Aorta (tissue), 5 donors: ENCODE measurements around the gene SLCO1B1. TPM values are rescaled to one million over a fixed set of nuclear protein-coding genes. Genes with fewer than 3 reads are reported as not detected.
"Not testable (repeated sequence)": the region's sequence is repeated elsewhere in the genome, so short reads cannot be mapped to it uniquely, and the experiment has no call there.

Source experiments
- ATAC-seq: fragments of 200-7000 bp; cut with Tn5 transposase; one replicate; pipeline ENCODE4 v1.9.1; 2022; ENCODE audit warnings: moderate library complexity; ENCODE audit not compliant: low FRiP score
- DNase-seq, 2 donors: peaks; one replicate each; pipeline ENCODE4 v3.0.0-alpha.2; 2020
- H3K27ac ChIP-seq, 2 donors: one replicate each; pipeline ENCODE4 v1.5.1; 2013; ENCODE audit warnings: low read length in 2 of 2, mild to moderate bottlenecking in 2 of 2, moderate library complexity in 2 of 2, control low read depth in 1 of 2, inconsistent platforms in 1 of 2, low read depth in 1 of 2
- H3K27me3 ChIP-seq, 2 donors: one replicate each; pipeline ENCODE4 v1.6.1; 2013; ENCODE audit warnings: control low read depth in 1 of 2, low read length in 1 of 2, mild to moderate bottlenecking in 1 of 2, moderate library complexity in 1 of 2; ENCODE audit not compliant: insufficient read depth in 2 of 2, control insufficient read depth in 1 of 2
- H3K36me3 ChIP-seq, 2 donors: one replicate each; pipeline ENCODE4 v1.6.1; 2013; ENCODE audit warnings: control low read depth in 1 of 2, low read length in 1 of 2, mild to moderate bottlenecking in 1 of 2; ENCODE audit not compliant: insufficient read depth in 2 of 2, control insufficient read depth in 1 of 2
- H3K4me1 ChIP-seq, 2 donors: one replicate each; pipeline ENCODE4 v1.6.1; 2013; ENCODE audit warnings: low read length in 2 of 2, control low read depth in 1 of 2, mild to moderate bottlenecking in 1 of 2, moderate library complexity in 1 of 2; ENCODE audit not compliant: insufficient read depth in 2 of 2, control insufficient read depth in 1 of 2
- H3K4me3 ChIP-seq, 2 donors: one replicate each; pipeline ENCODE4 v1.5.1; 2013; ENCODE audit warnings: low read length in 2 of 2, control low read depth in 1 of 2, mild to moderate bottlenecking in 1 of 2
- H3K9me3 ChIP-seq: one replicate; pipeline ENCODE4 v1.6.1; 2013; ENCODE audit warnings: mild to moderate bottlenecking, low read length; ENCODE audit not compliant: control insufficient read depth
- WGBS, 2 donors: extraction: QIAGEN DNeasy Blood & Tissue Kit; methylation state at CpG; one replicate each; pipeline ENCODE4 v1.1.7; 2013; 5-methylcytosine and 5-hydroxymethylcytosine counted together
- intact Hi-C, 2 donors: fragments of 100-400 bp; cut with DNase I; formaldehyde crosslinking; loops; one replicate each; pipeline versions ENCODE4 v1.14.2 to v1.15.0; 2022
- long read RNA-seq, 2 donors: library from polyadenylated mRNA; unstranded; transcript quantifications; one replicate each; pipeline ENCODE4 v2.0.0, GENCODE V29; 2020 to 2021
- polyA plus RNA-seq, 2 donors: library from polyadenylated mRNA; stranded (reverse); fragments of 200-250 nt; gene quantifications; one replicate each; pipeline ENCODE4 v1.2.3, GENCODE V29; 2013
- total RNA-seq, 2 donors: library from RNA; stranded (reverse); fragmentation: NEBNext Ultra II Directional; extraction: Animal tissue kit (Norgen Biotek cat#: 25700); gene quantifications; one replicate each; pipeline ENCODE4 v1.2.1, GENCODE V29; 2021
- donor health status: healthy with polysubstance abuse.
- donor health status: Bipolar disorder and iron deficiency.
- donor health status: DM: no; HTN: no; CAD: no.
- donor health status: DM: no; HTN: no; CAD: no.
- donor health status: DM: yes; HTN: yes; CAD: no.

SLCO1B1 gene, protein sequence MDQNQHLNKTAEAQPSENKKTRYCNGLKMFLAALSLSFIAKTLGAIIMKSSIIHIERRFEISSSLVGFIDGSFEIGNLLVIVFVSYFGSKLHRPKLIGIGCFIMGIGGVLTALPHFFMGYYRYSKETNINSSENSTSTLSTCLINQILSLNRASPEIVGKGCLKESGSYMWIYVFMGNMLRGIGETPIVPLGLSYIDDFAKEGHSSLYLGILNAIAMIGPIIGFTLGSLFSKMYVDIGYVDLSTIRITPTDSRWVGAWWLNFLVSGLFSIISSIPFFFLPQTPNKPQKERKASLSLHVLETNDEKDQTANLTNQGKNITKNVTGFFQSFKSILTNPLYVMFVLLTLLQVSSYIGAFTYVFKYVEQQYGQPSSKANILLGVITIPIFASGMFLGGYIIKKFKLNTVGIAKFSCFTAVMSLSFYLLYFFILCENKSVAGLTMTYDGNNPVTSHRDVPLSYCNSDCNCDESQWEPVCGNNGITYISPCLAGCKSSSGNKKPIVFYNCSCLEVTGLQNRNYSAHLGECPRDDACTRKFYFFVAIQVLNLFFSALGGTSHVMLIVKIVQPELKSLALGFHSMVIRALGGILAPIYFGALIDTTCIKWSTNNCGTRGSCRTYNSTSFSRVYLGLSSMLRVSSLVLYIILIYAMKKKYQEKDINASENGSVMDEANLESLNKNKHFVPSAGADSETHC
- total RNA-seq (not detected), polyA plus RNA-seq (not detected)
- long read RNA-seq, donor 1 = 0 reads
- long read RNA-seq, donor 2 = 0 reads

DNA sequence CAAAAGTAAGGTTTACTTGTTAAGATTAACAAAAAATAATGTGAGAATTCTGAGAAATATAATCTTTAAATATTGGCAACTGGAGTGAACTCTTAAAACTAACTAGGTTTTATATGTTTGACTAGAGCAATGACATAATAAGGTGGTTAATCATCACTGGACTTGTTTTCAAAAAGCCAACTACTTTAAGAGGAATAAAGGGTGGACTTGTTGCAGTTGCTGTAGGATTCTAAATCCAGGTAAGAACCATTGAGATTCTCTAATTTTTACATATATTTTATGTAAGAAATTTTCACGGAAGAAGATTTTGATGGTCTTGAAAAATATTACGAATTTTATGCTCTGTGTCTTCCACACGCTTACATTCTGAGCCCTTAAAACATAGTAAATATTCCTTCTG is at the start of gene SLCO1B1:
Gene SLCO1B1, plus strand, starts transcription at position 197 of the 400 bp plus-strand sequence. CDS start 10,381 bp downstream, outside the sequence.
- Histone ChIP-seq H3K4me3 (no peak within 1 kb of the TSS), H3K27me3 (no peaks in the 10 kb centered on the region), H3K27ac (no peak within 1 kb of the TSS), H3K4me1 (peaks cover 0 to 3% of the 10 kb centered on the region in 2 donors), H3K9me3 (no peaks in the 10 kb centered on the region), H3K36me3 (no peaks in the 10 kb centered on the region)
- intact Hi-C loops = no loop called here
- 95 to 96% methylated on average over 3 of the region's 3 CpGs for WGBS, 2 donors
- no peak for ATAC-seq
- no peak for DNase-seq

DNA sequence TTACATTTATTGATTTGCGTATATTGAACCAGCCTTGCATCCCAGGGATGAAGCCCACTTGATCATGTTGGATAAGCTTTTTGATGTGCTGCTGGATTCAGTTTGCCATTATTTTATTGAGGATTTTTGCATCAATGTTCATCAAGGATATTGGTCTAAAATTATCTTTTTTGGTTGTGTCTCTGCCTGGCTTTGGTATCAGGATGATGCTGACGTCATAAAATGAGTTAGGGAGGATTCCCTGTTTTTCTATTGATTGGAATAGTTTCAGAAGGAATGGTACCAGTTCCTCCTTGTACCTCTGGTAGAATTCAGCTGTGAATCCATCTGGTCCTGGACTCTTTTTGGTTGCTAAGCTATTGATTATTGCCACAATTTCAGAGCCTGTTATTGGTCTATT is 46.2 kb upstream of the SLCO1B1 start:
- ATAC-seq, H3K27ac ChIP-seq, H3K36me3 ChIP-seq, H3K4me1 ChIP-seq, intact Hi-C loops, DNase-seq, H3K4me3 ChIP-seq, H3K9me3 ChIP-seq, H3K27me3 ChIP-seq: not testable (repeated sequence)
- WGBS, 2 donors = 58 to 60% methylated on average over 1 of the region's 2 CpGs

DNA sequence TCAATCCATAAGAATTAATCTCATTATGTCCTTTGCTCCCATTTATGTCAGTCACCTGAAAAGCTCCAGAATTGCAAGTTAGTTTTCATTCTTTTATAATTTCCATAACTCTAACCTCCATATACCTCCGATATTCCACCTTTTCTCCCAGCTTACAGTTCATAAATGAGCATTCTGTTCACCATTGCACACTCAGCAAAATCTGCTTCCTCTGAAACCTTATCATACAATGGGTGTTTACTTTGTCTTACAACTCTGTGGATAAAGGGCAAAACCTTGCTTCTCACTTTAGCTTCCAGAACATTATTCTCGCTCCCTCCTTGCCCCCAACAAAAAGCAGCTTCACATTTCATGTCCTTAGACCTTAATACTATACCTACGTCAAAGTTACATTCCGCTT is 19.3 kb upstream of the SLCO1B1 start:
- H3K27me3 ChIP-seq = no peaks in the 10 kb centered on the region
- no peak for ATAC-seq
- no peak for DNase-seq
- no peak overlapping the region for H3K4me3 ChIP-seq
- 85 to 89% methylated on average over 4 of the region's 4 CpGs for WGBS, 2 donors
- H3K36me3 ChIP-seq = no peaks in the 10 kb centered on the region
- H3K9me3 ChIP-seq = no peaks in the 10 kb centered on the region
- intact Hi-C loops = no loop called here
- no peaks in the 10 kb centered on the region for H3K4me1 ChIP-seq
- no peak overlapping the region for H3K27ac ChIP-seq

DNA sequence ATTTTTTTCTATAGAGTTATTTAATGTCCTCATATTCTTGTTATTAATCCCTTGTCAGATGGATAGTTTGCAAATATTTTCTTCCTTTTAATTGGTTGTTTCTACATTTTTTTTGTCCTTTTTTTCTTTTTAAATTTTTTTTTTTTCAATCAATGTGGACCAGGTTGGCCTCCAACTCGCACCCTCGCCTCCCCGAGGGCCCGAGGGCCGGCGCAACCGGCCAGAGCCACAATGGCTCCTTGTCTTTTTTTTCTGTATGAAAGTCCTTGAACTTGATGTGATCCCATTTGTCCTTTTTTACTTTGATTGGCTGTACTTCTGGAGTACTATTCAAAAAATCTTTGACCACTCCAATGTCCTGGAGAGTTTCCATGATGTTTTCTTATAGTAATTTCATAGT is 17.7 kb upstream of the SLCO1B1 start:
- Histone ChIP-seq H3K36me3 (no peaks in the 10 kb centered on the region), H3K27me3 (no peaks in the 10 kb centered on the region), H3K4me1 (no peaks in the 10 kb centered on the region), H3K9me3 (no peaks in the 10 kb centered on the region), H3K27ac (no peak overlapping the region), H3K4me3 (no peak overlapping the region)
- no peak for ATAC-seq
- DNase-seq = no peak
- WGBS, 2 donors = 88 to 94% methylated on average over 7 of the region's 7 CpGs
- intact Hi-C loops = no loop called here

DNA sequence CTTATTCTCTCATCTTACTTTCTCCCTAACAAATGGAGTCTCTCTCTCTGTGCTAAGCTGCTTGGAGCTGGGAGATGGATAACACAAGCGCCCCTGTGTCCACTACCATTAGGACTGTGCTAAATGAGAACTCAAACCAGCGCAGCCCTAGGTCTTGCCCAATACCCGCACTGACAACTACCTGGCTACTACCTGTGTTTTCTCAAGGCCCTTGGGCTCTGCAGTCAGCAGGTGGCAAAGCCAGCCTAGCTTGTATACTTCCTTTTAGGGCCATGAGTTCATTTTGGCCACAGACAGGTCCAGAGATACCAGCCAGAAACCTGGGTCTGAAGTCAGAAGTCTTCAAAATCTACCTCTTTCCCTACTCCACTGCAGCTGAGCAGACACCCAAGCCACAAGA is 13.0 kb upstream of the SLCO1B1 start:
- Histone ChIP-seq H3K4me3 (no peak overlapping the region), H3K27me3 (no peaks in the 10 kb centered on the region), H3K27ac (no peak overlapping the region), H3K9me3 (no peaks in the 10 kb centered on the region), H3K36me3 (no peaks in the 10 kb centered on the region), H3K4me1 (no peaks in the 10 kb centered on the region)
- ATAC-seq (no peak), DNase-seq (no peak)
- WGBS, 2 donors = 96% methylated on average over 3 of the region's 3 CpGs
- intact Hi-C loops = no loop called here

DNA sequence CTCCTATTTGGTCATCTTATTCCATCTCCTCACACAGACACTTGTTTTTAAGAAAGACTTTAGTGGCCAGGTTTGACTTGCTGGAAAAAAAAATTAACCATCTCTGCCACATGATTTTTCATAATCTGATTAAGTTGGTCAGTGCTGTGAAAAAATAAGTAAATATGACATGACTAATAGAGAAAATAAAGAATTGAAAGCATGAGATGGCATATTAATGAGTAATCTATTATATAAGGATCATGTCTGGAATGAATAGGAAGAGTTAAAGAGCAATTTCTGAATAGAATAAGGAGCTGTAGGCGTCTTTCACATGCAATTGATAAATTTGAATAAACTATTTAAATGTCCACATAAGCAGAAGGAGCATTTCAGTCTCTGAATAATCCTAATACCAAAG is 12.2 kb upstream of the SLCO1B1 start:
- Histone ChIP-seq H3K4me1 (no peaks in the 10 kb centered on the region), H3K4me3 (no peak overlapping the region), H3K36me3 (no peaks in the 10 kb centered on the region), H3K9me3 (no peaks in the 10 kb centered on the region), H3K27ac (no peak overlapping the region), H3K27me3 (no peaks in the 10 kb centered on the region)
- DNase-seq (no peak), ATAC-seq (no peak)
- 77 to 80% methylated on average over 1 of the region's 1 CpG for WGBS, 2 donors
- intact Hi-C loops = no loop called here

DNA sequence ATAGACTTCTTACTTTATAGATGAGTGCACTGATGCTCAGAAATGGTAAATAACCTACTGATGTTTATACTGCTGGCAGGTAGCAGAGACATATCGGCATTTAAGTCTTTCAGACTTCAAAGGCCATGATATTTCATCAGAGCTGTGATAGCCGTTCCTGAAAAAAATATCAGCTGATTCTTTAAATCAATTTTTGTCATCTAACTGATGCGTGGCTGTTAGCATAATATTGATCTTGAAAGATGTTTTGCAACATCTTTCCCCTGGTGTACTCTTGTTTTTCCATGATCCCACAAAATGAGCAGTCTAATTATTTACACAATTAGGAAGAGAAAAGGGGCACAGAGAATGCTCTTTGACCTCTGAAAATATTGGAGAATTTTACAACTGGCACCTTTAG is 1.6 kb upstream of the SLCO1B1 start:
- no peak overlapping the region for H3K4me3 ChIP-seq
- intact Hi-C loops = no loop called here
- H3K9me3 ChIP-seq = no peaks in the 10 kb centered on the region
- no peak for DNase-seq
- 76 to 84% methylated on average over 3 of the region's 3 CpGs for WGBS, 2 donors
- H3K36me3 ChIP-seq = no peaks in the 10 kb centered on the region
- no peaks in the 10 kb centered on the region for H3K27me3 ChIP-seq
- ATAC-seq = no peak
- no peak overlapping the region for H3K27ac ChIP-seq
- peaks cover 0 to 3% of the 10 kb centered on the region in 2 donors for H3K4me1 ChIP-seq

DNA sequence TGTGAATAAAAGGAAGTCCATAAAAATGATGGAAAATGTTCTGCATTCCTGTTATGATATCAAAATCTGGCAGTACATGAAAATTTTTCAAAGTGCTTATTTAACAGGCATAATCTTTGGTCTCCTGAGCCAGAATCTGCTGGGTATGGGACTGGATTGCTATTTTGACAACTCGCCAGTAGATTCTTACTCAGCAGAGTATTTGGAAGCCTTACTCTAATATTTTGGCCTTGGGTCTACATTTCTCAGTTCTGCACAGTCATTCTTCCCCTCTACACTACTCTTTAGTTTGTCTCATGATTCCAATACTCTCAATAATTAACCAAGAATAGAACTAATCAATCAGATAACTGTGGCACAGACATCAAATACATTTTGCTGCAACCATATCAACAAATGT is 1.1 kb upstream of the SLCO1B1 start:
- ATAC-seq = peak; percentile 87
- 0 to 4% methylated on average over 1 of the region's 1 CpG for WGBS, 2 donors
- no peaks in the 10 kb centered on the region for H3K9me3 ChIP-seq
- no peaks in the 10 kb centered on the region for H3K36me3 ChIP-seq
- H3K4me3 ChIP-seq = no peak overlapping the region
- intact Hi-C loops = no loop called here
- no peaks in the 10 kb centered on the region for H3K27me3 ChIP-seq
- peaks cover 0 to 3% of the 10 kb centered on the region in 2 donors for H3K4me1 ChIP-seq
- H3K27ac ChIP-seq = no peak overlapping the region
- no peak for DNase-seq
